ENCODE measurements around the gene SLC9A1. TPM values are rescaled to one million over a fixed set of nuclear protein-coding genes. Genes with fewer than 3 reads are reported as not detected.

SLC9A1 gene
- total and polyA plus RNA-seq, 8 donors, result 16.3 to 132 (median 27.9) TPM

DNA sequence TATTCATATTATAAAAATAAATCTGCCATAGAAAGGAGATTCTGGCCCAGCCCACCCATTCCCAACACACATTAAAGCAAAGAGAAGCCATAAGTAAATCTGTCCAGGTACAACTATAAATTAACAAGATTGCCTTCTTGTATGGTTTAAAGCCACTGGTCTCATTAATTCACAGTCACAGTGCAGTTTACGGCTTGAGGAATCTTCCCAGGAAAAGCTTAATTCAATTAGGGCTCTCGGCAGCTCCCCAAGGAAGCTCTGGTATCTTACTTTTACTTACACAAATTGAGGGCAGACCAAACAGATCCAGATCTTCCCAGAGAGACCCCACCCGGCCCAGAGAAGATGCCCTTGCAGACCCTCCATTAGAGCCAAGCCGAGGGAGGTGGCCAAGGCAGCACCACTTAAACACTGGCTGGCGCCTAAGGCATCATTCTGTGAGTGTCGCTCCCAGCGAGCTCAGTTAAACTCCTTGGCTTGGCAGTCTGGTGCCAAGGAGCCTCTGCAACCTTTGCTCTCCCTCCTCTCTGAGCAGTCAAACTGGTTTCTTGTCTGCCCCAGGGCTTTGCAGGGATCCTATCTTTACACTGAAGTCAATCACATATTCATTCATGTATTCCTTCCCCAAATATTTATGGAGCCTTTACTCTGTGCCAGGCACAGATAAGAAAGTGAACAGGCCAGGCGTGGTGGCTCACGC lies 10.7 kb downstream of the SLC9A1 start:
- intact Hi-C loops (cut with DNase I; ENCODE audit: low total_unique reads), result no loop called here
- peak; percentile 79 to 84 for DNase-seq
- no peaks in the 10 kb centered on the region for H3K9me3 ChIP-seq
- 36 to 60% (median 46%) methylated on average over 9 of the region's 9 CpGs for WGBS, 5 donors
- H3K4me1 ChIP-seq, result peaks cover 61 to 98% (median 83%) of the 10 kb centered on the region in 4 donors
- peaks cover 0 to 13% (median 0%) of the 10 kb centered on the region in 4 donors for H3K36me3 ChIP-seq
- no peaks in the 10 kb centered on the region for H3K27me3 ChIP-seq
- H3K27ac ChIP-seq, result peak overlapping the region; percentile 73 to 85 (median 83)
- TF ChIP-seq, protein P1, sequence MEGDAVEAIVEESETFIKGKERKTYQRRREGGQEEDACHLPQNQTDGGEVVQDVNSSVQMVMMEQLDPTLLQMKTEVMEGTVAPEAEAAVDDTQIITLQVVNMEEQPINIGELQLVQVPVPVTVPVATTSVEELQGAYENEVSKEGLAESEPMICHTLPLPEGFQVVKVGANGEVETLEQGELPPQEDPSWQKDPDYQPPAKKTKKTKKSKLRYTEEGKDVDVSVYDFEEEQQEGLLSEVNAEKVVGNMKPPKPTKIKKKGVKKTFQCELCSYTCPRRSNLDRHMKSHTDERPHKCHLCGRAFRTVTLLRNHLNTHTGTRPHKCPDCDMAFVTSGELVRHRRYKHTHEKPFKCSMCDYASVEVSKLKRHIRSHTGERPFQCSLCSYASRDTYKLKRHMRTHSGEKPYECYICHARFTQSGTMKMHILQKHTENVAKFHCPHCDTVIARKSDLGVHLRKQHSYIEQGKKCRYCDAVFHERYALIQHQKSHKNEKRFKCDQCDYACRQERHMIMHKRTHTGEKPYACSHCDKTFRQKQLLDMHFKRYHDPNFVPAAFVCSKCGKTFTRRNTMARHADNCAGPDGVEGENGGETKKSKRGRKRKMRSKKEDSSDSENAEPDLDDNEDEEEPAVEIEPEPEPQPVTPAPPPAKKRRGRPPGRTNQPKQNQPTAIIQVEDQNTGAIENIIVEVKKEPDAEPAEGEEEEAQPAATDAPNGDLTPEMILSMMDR (IDR thresholded peaks at IDR 0.05), result no peak
- TF ChIP-seq EP300 (IDR thresholded peaks at IDR 0.05), result no peak
- peak in 2 of 3 donors; percentile 65 to 77 for TF ChIP-seq POLR2AphosphoS5 (IDR thresholded peaks at IDR 0.05)
- no peak for TF ChIP-seq POLR2A (IDR thresholded peaks at IDR 0.05)
- no peak overlapping the region for H3K4me3 ChIP-seq

DNA sequence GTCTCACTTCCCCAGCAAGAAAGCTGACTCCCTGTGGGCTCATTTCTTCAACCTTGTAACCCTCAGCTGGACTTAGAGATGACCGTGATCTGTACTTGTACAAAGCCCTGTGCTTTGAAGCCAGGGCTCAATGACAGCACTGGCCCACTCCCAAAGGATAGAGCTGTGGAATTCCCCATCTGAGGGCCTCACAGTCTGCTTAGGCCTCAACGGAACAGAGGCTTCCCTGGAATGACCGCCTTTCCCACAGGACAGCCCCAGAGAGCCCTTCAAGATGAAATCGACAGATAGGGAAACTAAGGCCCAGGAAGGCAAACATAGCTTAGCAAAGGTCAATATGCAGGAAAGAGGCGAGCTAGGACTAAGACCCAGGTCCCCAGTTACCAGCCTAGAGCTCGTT lies 11.5 kb downstream of the SLC9A1 start:
- peaks cover 0 to 7% (median 0%) of the 10 kb centered on the region in 4 donors for H3K36me3 ChIP-seq
- peaks cover 69 to 98% (median 82%) of the 10 kb centered on the region in 4 donors for H3K4me1 ChIP-seq
- peak in 1 of 2 donors; percentile 66 for DNase-seq
- TF ChIP-seq, protein P1 (IDR thresholded peaks at IDR 0.05), result no peak
- TF ChIP-seq POLR2A (IDR thresholded peaks at IDR 0.05) (no peak), EP300 (IDR thresholded peaks at IDR 0.05) (no peak)
- WGBS, 5 donors, result 46 to 59% (median 51%) methylated on average over 6 of the region's 6 CpGs
- H3K9me3 ChIP-seq, result no peaks in the 10 kb centered on the region
- H3K27ac ChIP-seq, result peak overlapping the region; percentile 22 to 85 (median 80)
- intact Hi-C loops (cut with DNase I; ENCODE audit: low total_unique reads), result no loop called here
- no peaks in the 10 kb centered on the region for H3K27me3 ChIP-seq
- H3K4me3 ChIP-seq, result no peak overlapping the region

DNA sequence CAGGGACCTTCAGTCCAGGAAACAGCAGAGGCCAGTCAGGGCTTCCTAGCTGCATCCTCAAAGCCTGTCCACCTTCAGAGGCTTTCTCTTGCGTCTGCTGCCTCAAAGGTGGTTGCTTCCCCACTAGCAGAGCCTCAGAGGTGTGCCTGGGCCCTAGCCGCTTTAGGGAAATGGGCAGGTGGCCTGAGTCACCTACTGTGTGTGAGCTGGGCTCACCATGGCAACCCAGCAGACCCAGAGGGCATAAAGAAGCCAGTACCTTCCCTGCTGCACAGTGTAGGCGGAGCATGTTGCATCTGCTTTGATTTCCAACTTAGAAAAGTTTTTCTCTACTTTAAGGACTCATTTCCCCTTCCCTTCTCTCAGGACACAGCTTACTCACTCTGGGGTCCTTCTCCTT lies 12.5 kb downstream of the SLC9A1 start:
- H3K4me1 ChIP-seq, result peaks cover 79 to 98% (median 88%) of the 10 kb centered on the region in 4 donors
- intact Hi-C loops (cut with DNase I; ENCODE audit: low total_unique reads), result no loop called here
- peaks cover 0 to 14% (median 2%) of the 10 kb centered on the region in 4 donors for H3K36me3 ChIP-seq
- no peaks in the 10 kb centered on the region for H3K27me3 ChIP-seq
- H3K4me3 ChIP-seq, result no peak overlapping the region
- H3K9me3 ChIP-seq, result no peaks in the 10 kb centered on the region
- WGBS, 5 donors, result 77 to 87% (median 85%) methylated on average over 3 of the region's 3 CpGs
- DNase-seq, result no peak
- TF ChIP-seq POLR2AphosphoS5 (IDR thresholded peaks at IDR 0.05) (no peak), POLR2A (IDR thresholded peaks at IDR 0.05) (no peak), EP300 (IDR thresholded peaks at IDR 0.05) (no peak)
- TF ChIP-seq, protein P1 (IDR thresholded peaks at IDR 0.05), result no peak
- peak overlapping the region; percentile 3 to 80 (median 38) for H3K27ac ChIP-seq

DNA sequence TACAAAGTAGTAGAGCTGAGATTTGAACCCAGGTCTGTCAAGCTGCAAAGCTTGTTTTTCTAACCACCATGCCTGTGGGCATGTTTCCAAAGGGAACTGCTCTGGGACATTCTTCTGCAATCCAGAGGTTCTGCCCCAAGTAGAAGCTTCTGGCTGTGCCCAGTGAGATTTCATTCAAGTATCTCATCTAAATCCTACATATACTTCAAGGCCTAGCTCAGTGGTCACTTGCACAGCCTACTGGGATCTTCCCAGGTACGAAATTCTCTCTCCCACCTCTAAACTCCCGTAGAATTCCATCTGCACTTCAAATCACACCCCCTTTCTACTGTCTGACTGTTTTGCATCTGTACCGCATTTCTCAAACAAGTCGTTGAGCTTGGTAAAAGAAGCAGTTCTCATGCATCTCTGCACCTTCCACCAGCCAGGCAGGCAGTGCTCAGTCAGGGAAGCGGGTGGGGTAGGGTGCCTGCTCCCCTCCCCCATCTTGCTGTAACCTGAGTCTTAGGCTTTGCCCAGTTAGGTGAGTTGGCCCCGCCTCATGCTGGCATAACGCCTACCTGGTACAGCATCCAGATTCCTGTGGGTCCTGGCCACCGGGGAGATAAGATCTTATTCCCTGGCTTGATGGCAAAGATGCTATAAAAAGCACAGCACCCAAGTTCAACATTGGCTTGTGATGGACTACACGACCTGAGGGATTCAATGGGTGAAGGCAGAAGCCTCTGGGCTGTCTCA lies 13.5 kb downstream of the SLC9A1 start:
- no peak overlapping the region for H3K4me3 ChIP-seq
- intact Hi-C loops (cut with DNase I; ENCODE audit: low total_unique reads), result no loop called here
- 27 to 51% (median 46%) methylated on average over 8 to 9 of the region's 9 CpGs for WGBS, 5 donors
- H3K27ac ChIP-seq, result peak overlapping the region; percentile 5 to 80 (median 38)
- peaks cover 0 to 17% (median 2%) of the 10 kb centered on the region in 4 donors for H3K36me3 ChIP-seq
- peak in 1 of 3 donors; percentile 46 for TF ChIP-seq POLR2AphosphoS5 (IDR thresholded peaks at IDR 0.05)
- no peak for TF ChIP-seq POLR2A (IDR thresholded peaks at IDR 0.05)
- peaks cover 89 to 100% (median 96%) of the 10 kb centered on the region in 4 donors for H3K4me1 ChIP-seq
- DNase-seq, result peak; percentile 66 to 97
- no peaks in the 10 kb centered on the region for H3K27me3 ChIP-seq
- H3K9me3 ChIP-seq, result no peaks in the 10 kb centered on the region
